Fibroblast of the aortic adventitia (primary cell): ENCODE measurements around the gene BAIAP2L2. TPM values are rescaled to one million over a fixed set of nuclear protein-coding genes. Genes with fewer than 3 reads are reported as not detected.
"Not testable (repeated sequence)": the region's sequence is repeated elsewhere in the genome, so short reads cannot be mapped to it uniquely, and the experiment has no call there.

Experiments
- DNase-seq: peaks from one replicate; pipeline ENCODE4 v3.0.0-alpha.2; 2010; ENCODE audit warnings: low read depth
- H3K4me3 ChIP-seq: 2 replicates; pipeline ENCODE4 v1.5.1; 2011; ENCODE audit warnings: low read depth, mild to moderate bottlenecking, control low read depth, low read length, moderate library complexity
- total RNA-seq: library from RNA; depleted of rRNA; stranded (reverse); fragments of >200 nt; gene quantifications from 2 replicates; pipeline ENCODE4 v1.2.3, GENCODE V29; 2012; ENCODE audit warnings: low replicate concordance
- TF ChIP-seq, protein P1 (sequence below): IDR thresholded peaks from 2 replicates; pipeline ENCODE4 v1.5.1; 2011; ENCODE audit warnings: mild to moderate bottlenecking, low read length, control low read depth, inconsistent platforms; ENCODE audit not compliant: insufficient read depth

BAIAP2L2 gene
- total RNA-seq, 1 donor = 6.0 TPM

DNA sequence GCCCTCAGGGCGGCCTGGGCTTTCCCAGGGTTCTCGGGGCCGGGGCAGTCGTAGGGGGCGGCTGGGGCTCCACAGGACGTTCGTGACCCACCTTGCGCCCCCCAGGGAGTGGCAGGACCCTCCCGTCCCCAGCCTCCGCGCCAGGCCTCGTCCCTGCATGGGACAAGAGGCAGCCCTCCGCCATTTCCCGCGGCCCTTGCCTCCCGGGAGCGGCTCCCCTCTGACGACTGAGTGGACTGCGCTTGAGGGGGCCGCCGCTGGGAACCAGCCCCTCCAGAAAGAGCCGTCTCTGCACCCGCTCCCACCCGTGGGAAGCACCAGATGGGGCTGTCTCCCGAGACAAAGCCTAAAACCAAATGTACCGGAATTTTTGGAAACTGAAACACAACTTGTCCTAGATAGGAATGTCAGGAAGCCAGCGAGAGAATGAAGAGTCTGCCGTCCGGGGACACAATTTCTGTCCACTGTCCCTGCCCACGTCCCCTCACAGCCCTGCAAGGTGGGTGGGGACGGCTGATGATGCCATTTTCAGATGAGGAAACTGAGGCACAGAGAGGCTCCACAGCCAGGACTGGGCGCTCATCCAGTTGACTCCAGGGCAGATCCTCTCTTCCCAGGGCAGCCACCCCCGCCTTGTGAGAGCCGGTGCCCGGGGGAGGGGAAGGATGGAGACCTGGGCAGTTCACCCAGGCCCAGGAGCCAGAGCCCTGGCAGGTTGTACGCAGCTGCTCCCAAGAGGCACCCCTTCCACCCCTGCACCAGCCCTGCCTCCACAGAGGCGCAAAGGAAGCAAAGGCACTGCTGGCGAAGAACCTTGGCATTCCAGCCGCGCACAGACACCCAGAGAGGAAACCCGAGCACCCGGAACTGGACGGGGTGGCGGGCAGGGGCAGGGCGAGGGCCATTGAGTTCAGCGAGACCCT is 71.3 kb downstream of the BAIAP2L2 start:
- no peak for DNase-seq
- H3K4me3 ChIP-seq = no peak overlapping the region
- TF ChIP-seq, protein P1, sequence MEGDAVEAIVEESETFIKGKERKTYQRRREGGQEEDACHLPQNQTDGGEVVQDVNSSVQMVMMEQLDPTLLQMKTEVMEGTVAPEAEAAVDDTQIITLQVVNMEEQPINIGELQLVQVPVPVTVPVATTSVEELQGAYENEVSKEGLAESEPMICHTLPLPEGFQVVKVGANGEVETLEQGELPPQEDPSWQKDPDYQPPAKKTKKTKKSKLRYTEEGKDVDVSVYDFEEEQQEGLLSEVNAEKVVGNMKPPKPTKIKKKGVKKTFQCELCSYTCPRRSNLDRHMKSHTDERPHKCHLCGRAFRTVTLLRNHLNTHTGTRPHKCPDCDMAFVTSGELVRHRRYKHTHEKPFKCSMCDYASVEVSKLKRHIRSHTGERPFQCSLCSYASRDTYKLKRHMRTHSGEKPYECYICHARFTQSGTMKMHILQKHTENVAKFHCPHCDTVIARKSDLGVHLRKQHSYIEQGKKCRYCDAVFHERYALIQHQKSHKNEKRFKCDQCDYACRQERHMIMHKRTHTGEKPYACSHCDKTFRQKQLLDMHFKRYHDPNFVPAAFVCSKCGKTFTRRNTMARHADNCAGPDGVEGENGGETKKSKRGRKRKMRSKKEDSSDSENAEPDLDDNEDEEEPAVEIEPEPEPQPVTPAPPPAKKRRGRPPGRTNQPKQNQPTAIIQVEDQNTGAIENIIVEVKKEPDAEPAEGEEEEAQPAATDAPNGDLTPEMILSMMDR = no peak

DNA sequence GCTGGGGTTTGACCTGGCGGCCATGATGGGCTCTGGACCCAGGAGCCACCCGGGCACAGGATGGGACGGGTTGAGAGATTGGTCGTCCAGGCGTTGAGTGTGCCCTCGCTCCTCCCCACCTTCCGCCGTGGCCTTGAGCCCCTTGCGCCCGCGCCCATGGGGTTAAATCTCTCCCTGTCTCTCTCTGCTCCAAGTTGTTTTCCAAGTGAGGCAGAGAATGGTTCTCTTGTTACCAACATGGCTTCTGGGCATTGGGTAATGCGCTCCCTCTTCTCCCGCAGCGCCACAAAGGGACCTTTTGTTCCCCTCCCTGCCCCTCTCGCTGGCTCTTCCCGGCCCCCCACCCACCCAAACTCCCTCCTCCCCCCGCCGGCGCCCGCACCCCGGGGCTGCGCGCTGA is 72.1 kb downstream of the BAIAP2L2 start:
- TF ChIP-seq, protein P1 = no peak

DNA sequence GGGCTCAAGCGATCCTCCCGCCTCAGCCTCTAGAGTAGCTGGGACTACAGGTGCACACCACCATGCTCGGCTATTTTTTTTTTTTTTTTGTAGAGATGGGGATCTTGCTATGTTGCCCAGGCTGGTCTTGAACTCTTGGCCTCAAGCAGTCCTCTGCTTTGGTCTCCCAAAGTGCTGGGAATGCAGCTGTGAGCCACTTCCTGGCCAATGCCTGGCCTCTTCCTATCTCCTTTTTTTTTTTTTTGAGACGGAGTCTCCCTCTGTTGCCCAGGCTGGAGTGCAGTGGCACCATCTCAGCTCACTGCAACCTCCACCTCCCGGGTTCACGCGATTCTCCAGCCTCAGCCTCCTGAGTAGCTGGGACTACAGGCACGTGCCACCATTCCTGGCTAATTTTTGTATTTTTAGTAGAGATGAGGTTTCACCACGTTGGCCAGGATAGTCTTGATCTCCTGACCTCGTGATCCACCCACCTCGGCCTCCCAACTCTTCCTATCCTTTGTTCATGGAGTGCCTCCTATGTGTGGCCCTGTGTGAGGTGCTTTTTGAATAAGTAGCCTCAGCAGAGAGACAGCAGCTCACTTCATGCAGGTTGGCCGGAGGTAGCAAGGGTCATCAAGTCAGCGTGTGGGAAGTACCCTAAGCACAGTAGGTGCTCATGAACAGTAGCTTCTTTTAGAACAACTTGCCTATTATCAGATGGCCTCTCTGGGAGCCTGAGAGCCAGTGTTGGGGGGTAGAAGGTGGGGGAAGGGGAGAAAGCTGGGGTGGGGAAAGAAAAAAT is 72.9 kb downstream of the BAIAP2L2 start:
- not testable (repeated sequence) for H3K4me3 ChIP-seq

More for the DNA sequence above, 72.1 kb downstream of the BAIAP2L2 start:
- DNase-seq = no peak
- no peak overlapping the region for H3K4me3 ChIP-seq

DNA sequence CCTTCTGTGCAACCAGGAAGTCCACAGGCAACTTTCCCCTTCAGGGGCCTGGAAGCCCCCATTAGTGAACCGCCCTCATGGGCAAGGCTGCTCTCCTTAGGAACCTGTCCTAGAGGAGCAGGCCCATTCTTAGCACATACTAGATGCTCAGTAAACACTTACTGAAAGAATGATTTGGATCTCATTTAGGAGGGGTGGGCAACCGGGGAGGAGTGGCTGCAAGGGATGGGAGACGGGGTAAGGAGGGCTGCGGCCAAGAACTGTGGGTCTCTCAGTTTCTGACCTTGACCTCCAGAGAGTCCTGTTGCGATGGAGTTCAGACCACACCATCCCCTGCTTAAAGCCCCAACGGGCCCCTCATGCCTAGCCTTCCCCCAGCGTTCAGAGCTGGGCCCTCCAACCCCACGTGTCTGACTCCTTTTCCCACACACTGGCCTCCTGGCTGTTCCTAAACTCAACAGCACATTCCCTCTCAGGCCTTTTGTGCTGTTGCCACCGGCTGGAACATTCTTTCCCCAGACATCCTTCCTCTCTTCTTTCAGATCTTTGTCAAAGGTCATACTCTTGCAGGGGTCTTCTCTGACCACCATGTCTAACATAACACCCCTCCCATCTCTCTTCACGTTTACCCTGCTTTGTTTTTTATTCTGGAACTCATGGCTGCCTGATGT is 74.0 kb downstream of the BAIAP2L2 start:
- no peak for DNase-seq
- TF ChIP-seq, protein P1 = no peak
- H3K4me3 ChIP-seq = no peak overlapping the region

More for the DNA sequence above, 72.9 kb downstream of the BAIAP2L2 start:
- DNase-seq = not testable (repeated sequence)

DNA sequence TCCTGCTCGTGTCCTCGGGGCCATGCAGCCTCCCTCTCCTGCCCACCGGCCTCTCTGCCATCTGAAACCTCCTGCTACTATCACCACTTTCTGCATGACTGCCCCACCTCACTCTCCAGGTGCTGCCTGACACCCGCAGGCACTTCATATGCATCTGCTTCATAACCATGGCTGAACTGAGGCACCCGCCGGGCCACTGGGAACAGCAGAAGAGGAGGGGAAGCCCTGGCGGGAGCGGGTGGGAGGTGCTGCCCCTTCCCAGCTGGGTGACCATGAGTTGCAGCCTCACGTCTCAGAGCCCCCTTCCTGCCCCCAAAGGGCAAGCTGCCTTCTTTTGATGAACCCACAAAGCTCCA is 75.0 kb downstream of the BAIAP2L2 start:
- DNase-seq = no peak
- TF ChIP-seq, protein P1 = no peak
- H3K4me3 ChIP-seq = no peak overlapping the region

Other genes with a start within 250 kb of the BAIAP2L2 start
- gene MICALL1, start 204.4 kb downstream of the BAIAP2L2 start, total RNA-seq = 13.2 and 24.7 TPM in 2 replicates
- 0.54 TPM in 1 of 2 replicates, not detected in the other for gene C22orf23, start 157.1 kb downstream of the BAIAP2L2 start, total RNA-seq
- gene POLR2F, start 157.0 kb downstream of the BAIAP2L2 start, total RNA-seq = 18.3 and 112 TPM in 2 replicates
- not detected in 2 replicates for gene SOX10, start 126.1 kb downstream of the BAIAP2L2 start, total RNA-seq
- gene PICK1, start 53.3 kb downstream of the BAIAP2L2 start, total RNA-seq = 6.5 and 14.5 TPM in 2 replicates
- 0.18 and 1.6 TPM in 2 replicates for gene SLC16A8, start 26.5 kb downstream of the BAIAP2L2 start, total RNA-seq
- gene PLA2G6, start 71.1 kb upstream of the BAIAP2L2 start, total RNA-seq = 9.3 and 12.3 TPM in 2 replicates
- 21.8 and 33.7 TPM in 2 replicates for gene MAFF, start 91.3 kb upstream of the BAIAP2L2 start, total RNA-seq
- 20.2 and 46.0 TPM in 2 replicates for gene TMEM184B, start 162.3 kb upstream of the BAIAP2L2 start, total RNA-seq
- 31.5 and 94.7 TPM in 2 replicates for gene CSNK1E, start 206.7 kb upstream of the BAIAP2L2 start, total RNA-seq